ENCODE data around the gene MRPL12. TPM values are rescaled to one million over a fixed set of nuclear protein-coding genes. Genes with fewer than 3 reads are reported as not detected.

MRPL12 gene
- 8.9 and 10.4 TPM in 2 replicates for total RNA-seq

DNA sequence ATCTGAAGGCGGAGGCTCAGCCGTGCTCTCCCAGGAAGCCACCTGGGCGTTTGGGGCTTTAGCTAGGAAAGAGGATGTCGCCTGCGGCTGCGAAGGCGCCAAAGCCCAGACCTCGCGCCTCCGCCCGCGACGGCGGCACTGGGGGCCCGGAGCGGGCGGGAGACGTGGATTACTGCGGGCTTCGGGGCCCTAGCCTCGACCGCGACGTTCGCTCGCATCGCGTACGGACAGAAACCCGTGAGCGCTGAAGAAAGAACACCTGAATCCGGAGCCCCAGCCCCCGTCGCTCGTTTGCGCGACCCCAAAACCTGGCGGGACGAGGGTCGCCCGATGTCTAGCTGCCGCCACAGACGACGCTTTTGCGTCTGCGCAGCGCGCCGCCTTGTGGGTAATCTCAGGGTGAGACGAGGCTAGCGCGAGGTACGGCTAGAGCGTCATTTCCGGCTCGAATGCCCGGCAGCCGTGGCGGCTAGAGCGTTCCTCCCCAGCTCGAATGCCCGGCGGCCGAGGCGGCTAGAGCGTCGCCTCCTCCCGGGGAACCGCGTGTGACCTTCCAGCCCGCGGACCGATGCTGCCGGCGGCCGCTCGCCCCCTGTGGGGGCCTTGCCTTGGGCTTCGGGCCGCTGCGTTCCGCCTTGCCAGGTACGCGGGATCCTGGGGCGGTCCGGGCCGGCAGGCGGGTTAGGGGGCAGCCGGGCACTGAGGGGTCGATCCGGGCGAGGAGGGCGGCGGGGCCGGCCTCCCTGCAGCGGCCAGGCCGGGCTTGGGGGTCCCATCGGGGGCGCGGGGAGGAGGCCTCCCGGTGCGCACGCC lies at the start of gene MRPL12:
Gene MRPL12 (plus strand): TSS at position 434 of the 813 bp plus-strand sequence. CDS start 135 bp downstream, at position 569.
- peak; percentile 80 for DNase-seq (ENCODE audit: low read depth)

DNA sequence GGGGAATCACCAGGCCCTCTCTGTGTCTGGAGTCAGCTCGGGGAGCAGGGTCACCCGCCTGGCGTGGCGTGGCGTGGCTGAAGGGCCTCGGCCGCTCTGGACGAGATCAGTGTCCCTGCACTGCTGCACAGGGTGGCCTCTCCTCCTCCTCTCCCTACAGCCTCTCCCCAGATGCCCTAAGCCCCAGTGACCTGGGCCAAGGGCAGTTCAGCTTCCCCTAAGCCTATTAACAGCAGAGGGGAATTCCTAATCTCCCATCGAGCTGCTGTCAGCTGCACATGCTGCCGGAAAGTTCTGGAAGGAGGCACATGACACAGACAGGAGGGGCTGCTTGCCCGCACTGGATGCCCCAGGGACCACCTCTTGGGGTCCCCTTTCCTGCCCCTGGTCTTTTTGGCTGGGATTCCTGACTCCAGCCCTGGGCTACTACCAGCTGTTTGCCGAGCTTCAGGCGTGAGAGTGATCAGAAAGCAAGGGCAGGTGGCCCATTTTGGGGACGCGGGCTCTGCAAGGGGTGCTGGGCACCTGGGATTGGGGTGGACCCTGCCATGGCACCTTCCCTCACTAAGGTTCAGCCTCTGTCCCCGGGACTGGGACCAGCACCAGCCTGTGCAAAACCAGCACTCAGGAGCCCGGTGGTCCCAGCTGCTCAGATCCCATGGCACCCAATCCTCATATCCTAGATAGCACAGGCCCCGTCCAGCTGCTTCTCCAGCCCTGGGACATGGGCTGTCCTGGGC lies 47.6 kb upstream of the MRPL12 start:
- DNase-seq (ENCODE audit: low read depth) = no peak

GRCh38 chr17:81656118-81656743 lies 46.9 kb upstream of the MRPL12 start, which contains the start of gene PDE6G:
PDE6G (minus strand) TSS chr17:81656542; CDS start chr17:81653305, 3,237 bp downstream.
- no peak for DNase-seq (ENCODE audit: low read depth)

- DNase-seq (ENCODE audit: low read depth) = no peak
These were observed 46.3 kb upstream of the MRPL12 start for GRCh38 chr17:81656835-81657234.

GRCh38 chr17:81659038-81659437 lies 44.1 kb upstream of the MRPL12 start:
- DNase-seq (ENCODE audit: low read depth) = no peak

- no peak for DNase-seq (ENCODE audit: low read depth)
These were observed 42.7 kb upstream of the MRPL12 start for GRCh38 chr17:81660441-81660840.

DNA sequence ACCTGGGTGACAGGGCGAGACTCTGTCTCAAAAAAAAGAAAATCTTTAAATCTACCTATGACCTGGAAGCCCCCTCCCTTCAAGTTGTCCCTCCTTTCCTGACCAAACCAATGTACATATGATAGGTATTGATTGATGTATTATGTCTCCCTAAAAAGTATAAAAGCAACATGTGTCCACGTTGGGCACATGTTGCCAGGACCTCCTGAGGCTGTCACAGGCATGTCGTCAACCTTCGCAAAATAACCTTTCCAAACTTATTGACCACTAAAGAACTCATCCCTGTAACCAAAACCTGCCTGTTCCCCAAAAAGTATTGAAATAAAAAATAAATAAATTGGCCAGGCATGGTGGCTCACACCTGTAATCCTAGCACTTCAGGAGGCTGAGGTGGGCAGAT lies 41.2 kb upstream of the MRPL12 start:
- no peak for DNase-seq (ENCODE audit: low read depth)

DNA sequence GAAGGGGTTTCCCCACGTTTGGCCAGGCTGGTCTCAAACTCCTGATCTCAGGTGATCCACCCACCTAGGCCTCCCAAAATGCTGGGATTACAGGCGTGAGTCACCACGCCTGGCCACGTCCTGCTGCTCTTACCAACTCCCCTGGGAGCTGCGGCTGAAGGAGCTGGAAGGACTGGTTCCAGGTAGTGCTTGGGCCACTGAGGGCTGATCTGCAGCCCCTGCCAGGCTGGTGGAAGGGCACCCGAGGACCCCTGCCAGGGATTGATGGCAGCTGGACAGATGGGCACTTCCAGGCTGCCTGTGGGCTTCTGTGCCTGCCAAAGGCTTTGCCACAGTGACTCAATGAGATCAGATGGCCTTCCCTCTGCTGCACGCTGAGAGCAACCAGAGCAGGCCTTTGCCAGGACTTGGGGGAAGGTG lies 39.1 kb upstream of the MRPL12 start:
- DNase-seq (ENCODE audit: low read depth) = no peak

- no peak for DNase-seq (ENCODE audit: low read depth)
These were observed 37.7 kb upstream of the MRPL12 start for GRCh38 chr17:81665205-81666091.

DNA sequence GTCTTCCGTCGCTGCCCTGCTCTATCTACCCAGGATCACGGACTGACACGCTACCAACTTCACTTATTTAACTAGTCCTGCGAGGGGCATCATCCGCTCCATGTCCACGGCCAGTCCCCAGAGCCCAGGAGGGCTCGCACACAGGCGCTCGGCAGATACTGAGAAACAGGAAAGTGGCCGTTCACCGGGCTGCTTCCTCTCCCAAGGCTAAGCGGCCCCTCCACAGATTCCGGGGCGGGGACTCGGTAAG lies 37.1 kb upstream of the MRPL12 start:
- DNase-seq (ENCODE audit: low read depth) = no peak

GRCh38 chr17:81666342-81667191 lies 36.6 kb upstream of the MRPL12 start, which contains the start of the genes CCDC137 and OXLD1:
CCDC137 (plus strand) TSS chr17:81666737; CDS start chr17:81666767, 30 bp downstream.
OXLD1 (minus strand) TSS chr17:81666605; CDS start chr17:81666577, 28 bp downstream.
- peak; percentile 90 for DNase-seq (ENCODE audit: low read depth)

GRCh38 chr17:81667754-81668153 lies 35.4 kb upstream of the MRPL12 start:
- no peak for DNase-seq (ENCODE audit: low read depth)

- DNase-seq (ENCODE audit: low read depth) = no peak
These were observed 30.7 kb upstream of the MRPL12 start for GRCh38 chr17:81672504-81672903.

DNA sequence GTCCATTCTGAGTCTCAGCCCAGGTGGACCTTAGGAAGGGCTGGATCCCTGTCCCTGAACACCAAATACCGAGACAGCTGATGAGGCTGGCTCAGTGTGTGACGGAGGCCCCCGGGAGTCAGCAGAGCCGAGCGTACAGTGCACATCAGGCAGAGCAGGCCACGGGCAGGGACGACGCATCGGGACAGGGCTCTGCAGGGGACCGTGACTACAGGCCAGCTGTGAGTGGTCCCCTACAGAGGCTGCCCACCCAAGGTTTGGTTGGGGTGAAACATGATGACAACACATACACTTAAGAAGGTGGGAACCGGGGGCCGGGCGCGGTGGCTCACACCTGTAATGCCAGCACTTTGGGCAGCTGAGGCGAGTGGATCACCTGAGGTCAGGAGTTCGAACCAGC lies 30.2 kb upstream of the MRPL12 start:
- no peak for DNase-seq (ENCODE audit: low read depth)

DNA sequence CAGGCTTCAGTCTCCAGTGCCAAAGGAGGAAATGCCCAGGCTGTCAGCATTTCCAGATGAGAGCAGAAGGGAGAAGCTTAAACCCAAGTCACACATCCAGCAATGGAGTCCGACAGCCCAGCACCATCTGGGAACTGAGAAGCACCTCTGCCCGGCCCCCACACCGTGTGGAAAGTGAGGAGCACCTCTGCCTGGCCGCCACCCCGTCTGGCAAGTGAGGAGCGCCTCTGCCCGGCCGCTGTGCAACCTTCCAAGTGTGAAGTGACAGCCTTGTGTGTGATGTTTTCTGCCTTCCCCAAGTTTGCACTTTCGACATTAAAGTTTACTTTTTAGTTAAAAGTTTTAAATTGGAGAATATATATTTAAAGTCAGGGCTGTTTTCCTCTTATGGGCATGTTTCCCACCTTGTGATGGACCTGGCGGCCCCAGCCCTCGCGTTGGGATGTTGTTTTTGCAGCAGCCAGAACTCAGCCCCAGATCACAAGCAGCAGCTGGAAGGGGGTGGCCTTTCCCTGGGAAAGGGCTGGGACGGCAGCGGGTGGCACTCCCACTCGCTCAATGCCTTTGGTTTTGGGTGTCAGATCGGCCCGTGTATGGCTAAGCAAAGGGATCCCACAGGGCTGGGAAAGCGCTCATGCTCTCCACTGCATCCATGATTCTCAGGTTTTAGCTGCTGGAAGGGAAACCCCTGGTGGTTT lies 29.5 kb upstream of the MRPL12 start:
- DNase-seq (ENCODE audit: low read depth) = no peak

DNA sequence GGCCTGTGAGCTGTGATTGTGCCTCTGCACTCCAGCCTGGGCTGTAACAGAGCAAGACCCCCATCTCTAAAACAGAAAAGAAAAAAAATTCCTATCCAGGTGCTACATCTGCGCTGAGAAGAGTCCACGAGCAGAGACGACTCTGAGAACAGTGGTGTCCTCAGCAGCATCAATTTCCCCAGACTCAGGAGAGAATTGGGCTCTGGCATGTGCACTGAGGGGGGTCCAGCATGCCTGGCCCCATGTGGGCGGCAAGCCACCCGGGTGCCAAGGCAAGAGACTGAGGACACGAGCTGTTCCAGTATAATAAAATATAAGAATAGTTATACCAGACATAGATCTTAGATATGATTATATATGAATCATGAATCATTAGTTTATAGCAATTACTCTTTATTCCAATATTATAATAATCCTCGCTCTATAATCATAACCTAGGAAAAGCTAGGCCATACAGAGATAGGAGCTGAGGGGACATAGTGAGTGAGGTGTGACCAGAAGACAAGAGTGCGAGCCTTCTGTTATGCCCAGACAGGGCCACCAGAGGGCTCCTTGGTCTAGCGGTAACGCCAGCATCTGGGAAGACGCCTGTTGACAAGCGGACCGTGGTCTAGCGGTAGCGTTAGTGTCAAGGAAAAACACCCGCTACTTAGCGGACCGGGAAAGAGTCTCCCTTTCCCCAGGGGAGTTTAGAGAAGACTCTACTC lies 27.5 kb upstream of the MRPL12 start:
- DNase-seq (ENCODE audit: low read depth) = peak; percentile 42

- DNase-seq (ENCODE audit: low read depth) = no peak
These were observed 26.3 kb upstream of the MRPL12 start for GRCh38 chr17:81676906-81677305.

DNA sequence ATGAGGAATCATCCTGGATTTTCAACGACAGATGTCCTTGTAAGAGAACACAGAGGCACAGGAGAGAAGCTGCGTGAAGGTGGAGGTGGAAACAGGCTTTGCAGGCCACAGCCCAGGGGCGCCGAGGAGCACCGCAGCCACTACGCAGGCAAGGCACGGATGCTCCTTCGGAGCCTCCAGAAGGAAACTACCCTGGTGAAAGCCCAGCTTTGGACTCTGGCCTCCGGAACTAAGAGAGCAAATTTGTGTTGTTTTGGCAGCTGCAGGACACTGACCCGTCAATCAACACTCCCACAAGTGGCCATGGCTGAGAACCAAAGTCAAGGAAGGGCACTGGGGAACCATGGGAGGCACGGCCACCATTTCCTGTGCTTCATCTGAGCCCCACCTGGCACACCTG lies 23.0 kb upstream of the MRPL12 start:
- no peak for DNase-seq (ENCODE audit: low read depth)

DNA sequence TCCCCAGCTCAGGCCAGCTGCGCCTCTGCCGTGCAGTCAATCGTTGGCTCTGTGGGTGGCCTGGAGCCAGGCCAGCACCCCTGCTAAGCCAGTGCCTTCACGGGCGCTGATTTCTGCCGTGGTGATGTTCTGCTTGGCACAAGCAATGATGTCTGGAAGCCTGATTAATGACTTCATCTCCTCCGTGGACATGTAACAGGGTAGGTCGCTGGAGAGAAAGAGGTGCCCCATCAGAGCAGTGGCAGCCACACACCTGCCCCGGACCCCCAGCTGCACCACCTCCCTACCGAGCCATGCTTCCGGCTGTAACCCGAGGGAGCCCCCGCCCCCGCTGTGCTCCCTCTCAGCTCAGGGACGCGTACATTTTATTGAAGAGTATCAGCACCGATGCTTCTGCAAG lies 21.5 kb upstream of the MRPL12 start:
- peak; percentile 79 for DNase-seq (ENCODE audit: low read depth)

Measured in renal cortical epithelial cell (primary cell).